Fibroblast of mammary gland (primary cell): ENCODE measurements around the gene SRPX2.
"Not testable (repeated sequence)": the region's sequence is repeated elsewhere in the genome, so short reads cannot be mapped to it uniquely, and the experiment has no call there.

ENCODE experiments used
- DNase-seq: peaks from one replicate; pipeline ENCODE4 v3.0.0-alpha.2; 2010; ENCODE audit warnings: low read depth
- H3K4me3 ChIP-seq: 2 replicates; pipeline ENCODE4 v1.5.1; 2011; ENCODE audit warnings: low read depth, mild to moderate bottlenecking, low read length, moderate library complexity; ENCODE audit not compliant: control insufficient read depth
- CTCF ChIP-seq: conservative IDR thresholded peaks from 2 replicates; pipeline ENCODE4 v1.5.1; 2011; ENCODE audit warnings: low read depth, low read length, inconsistent platforms; ENCODE audit not compliant: control insufficient read depth, insufficient read depth

SRPX2 gene

DNA sequence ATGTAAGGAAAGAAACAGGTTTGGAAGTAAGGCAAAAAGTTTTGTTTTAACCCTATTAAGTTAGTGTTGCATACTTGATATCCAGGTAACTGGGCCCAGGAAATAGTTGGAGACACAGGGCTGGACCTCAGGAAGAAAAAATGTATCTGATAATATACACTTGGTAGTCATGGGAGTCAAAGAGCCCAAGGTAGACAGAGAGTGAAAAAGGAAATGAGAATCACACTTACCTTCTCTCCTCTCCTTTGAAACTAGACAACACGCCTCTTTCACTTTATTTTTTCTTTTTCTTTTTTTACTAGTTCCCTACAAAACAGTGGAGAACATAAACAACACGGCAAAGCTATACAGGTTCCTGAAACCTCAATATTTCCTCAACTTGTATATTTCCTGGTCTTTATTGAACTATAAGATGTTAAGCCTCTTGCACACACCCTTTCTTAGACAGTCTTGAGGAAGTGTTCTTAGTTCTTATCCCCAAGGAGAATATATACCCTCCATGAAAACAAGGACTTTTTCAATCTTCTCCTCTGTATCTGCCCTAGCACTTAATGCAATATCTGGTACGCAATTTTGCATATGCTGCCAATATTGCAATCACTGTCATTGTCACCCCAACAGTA, 60.7 kb downstream of the SRPX2 start:
- no peak for TF ChIP-seq CTCF
- no peak for DNase-seq
- H3K4me3 ChIP-seq: no peak overlapping the region

GRCh38 chrX:100710816-100711215, 66.8 kb downstream of the SRPX2 start:
- no peak for DNase-seq
- no peak overlapping the region for H3K4me3 ChIP-seq
- no peak for TF ChIP-seq CTCF

DNA sequence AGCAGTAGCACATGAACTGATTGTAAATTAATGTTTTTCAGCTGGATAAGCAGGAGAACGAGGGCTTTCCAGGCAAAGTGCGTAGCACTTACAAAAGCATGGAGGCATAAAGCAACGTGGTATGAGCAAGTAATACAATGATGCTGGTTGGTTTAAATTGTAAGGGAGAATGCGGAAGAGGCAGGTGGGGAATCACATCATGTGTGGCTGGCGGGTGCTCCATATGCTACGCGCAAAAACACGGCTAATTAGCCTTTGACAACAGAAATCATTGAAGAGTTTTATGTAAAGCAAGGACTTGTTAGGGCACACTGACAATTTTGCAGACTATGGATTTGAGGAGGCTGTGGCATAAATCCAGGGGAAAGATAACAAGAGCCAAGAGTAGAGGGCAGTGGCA, 73.4 kb downstream of the SRPX2 start:
- H3K4me3 ChIP-seq: no peak overlapping the region
- no peak for TF ChIP-seq CTCF
- DNase-seq: no peak

- TF ChIP-seq CTCF: no peak
- no peak overlapping the region for H3K4me3 ChIP-seq
- DNase-seq: no peak
Measured at GRCh38 chrX:100719139-100719538, 75.1 kb downstream of the SRPX2 start.

- DNase-seq: peak; percentile 14
- no peak for TF ChIP-seq CTCF
Measured at GRCh38 chrX:100720301-100720700, 76.3 kb downstream of the SRPX2 start.

DNA sequence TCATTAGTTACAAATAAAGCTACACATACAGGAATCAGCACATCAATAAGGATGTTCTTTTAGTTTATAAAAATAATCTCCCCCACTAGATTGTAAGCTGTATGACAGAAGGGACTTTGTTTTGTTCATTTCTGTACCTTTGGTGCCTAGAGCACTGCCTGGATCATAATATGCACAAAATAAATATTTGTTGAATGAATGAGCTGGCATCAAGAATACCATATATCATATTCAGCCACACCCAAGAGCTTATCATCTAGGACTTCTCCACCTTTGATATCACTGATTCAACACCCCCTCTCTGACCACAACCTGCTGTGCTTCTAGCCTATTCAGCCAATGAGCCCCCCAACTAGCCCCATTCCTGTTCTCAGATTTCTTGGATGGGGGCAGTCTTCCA, 77.3 kb downstream of the SRPX2 start:
- H3K4me3 ChIP-seq: no peak overlapping the region
- TF ChIP-seq CTCF: no peak
- DNase-seq: no peak

More at GRCh38 chrX:100720301-100720700, 76.3 kb downstream of the SRPX2 start:
- no peak overlapping the region for H3K4me3 ChIP-seq

- DNase-seq, H3K4me3 ChIP-seq: not testable (repeated sequence)
Measured at GRCh38 chrX:100724006-100724405, 80.0 kb downstream of the SRPX2 start.
